ENCODE measurements around the gene MYBBP1A.

GRCh38 chr17:4579678-4580077 is 24.5 kb upstream of the MYBBP1A start:
- TF ChIP-seq, protein P1, sequence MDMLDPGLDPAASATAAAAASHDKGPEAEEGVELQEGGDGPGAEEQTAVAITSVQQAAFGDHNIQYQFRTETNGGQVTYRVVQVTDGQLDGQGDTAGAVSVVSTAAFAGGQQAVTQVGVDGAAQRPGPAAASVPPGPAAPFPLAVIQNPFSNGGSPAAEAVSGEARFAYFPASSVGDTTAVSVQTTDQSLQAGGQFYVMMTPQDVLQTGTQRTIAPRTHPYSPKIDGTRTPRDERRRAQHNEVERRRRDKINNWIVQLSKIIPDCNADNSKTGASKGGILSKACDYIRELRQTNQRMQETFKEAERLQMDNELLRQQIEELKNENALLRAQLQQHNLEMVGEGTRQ (IDR thresholded peaks at IDR 0.05; ENCODE audit: low read depth, low read length): no peak
- TF ChIP-seq, protein P2, sequence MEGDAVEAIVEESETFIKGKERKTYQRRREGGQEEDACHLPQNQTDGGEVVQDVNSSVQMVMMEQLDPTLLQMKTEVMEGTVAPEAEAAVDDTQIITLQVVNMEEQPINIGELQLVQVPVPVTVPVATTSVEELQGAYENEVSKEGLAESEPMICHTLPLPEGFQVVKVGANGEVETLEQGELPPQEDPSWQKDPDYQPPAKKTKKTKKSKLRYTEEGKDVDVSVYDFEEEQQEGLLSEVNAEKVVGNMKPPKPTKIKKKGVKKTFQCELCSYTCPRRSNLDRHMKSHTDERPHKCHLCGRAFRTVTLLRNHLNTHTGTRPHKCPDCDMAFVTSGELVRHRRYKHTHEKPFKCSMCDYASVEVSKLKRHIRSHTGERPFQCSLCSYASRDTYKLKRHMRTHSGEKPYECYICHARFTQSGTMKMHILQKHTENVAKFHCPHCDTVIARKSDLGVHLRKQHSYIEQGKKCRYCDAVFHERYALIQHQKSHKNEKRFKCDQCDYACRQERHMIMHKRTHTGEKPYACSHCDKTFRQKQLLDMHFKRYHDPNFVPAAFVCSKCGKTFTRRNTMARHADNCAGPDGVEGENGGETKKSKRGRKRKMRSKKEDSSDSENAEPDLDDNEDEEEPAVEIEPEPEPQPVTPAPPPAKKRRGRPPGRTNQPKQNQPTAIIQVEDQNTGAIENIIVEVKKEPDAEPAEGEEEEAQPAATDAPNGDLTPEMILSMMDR (conservative IDR thresholded peaks at IDR 0.05; ENCODE audit: low read depth, low read length): no peak
- TF ChIP-seq POLR2A (IDR thresholded peaks at IDR 0.05; ENCODE audit: low read depth, low read length): no peak
- no peak for TF ChIP-seq NFE2L2 (IDR thresholded peaks at IDR 0.05; ENCODE audit: low read depth, low read length)
- TF ChIP-seq CEBPB (IDR thresholded peaks at IDR 0.05; ENCODE audit: low read depth, low read length): no peak
- TF ChIP-seq MXI1 (IDR thresholded peaks at IDR 0.05; ENCODE audit: borderline replicate concordance, low read depth, low read length): no peak
- no peak for TF ChIP-seq RCOR1 (IDR thresholded peaks at IDR 0.05; ENCODE audit: insufficient replicate concordance, low read length)
- TF ChIP-seq CHD1 (IDR thresholded peaks at IDR 0.05; ENCODE audit: low read depth, low read length): no peak
- no peak for TF ChIP-seq BHLHE40 (IDR thresholded peaks at IDR 0.05; ENCODE audit: low read depth, low read length)
- no peak for TF ChIP-seq RFX5 (IDR thresholded peaks at IDR 0.05; ENCODE audit: low read depth, low read length)
